ENCODE results near the gene NEUROG1. TPM values are rescaled to one million over a fixed set of nuclear protein-coding genes. Genes with fewer than 3 reads are reported as not detected.

The NEUROG1 gene
- total RNA-seq, 1 experiment from 2014 or later, result not detected

DNA sequence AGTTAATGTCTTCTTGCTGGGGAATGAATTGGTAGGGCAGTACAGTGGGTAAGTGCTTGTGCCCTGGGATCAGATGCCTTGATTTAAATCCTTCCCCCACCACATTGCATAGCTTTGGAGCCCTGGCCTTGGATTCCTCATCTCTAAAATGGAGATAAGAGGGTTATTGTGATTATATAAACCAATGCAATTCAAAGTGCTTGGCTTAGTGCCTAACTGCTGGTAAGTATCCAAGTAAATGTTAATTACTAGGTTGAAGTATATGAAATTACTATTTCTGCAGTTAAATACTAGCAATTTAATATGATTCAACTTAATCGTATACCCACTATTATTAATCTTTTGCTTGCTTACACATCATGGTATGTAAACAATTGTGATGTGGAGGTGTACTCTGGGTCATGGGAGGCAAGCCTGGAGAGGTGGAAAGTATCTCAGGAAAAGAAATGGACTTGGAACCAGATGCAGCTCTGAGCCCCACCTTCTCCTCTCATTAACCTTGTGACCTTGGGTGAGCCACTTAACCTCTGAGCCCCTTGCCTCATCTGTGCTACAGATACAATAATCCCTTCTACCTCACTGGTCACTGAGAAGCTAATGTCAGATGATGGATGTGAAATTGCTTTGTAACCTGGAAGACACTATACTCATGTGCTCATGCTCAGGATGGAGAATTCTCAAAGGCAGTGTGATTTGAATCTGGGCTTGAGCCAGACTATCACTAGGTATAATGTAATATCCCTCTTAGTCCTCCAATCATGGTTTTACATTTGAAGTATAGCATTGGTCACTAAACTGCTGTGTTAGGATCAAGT, 23.8 kb downstream of the NEUROG1 start:
- no peaks in the 10 kb centered on the region for H3K4me1 Mint-ChIP-seq (ENCODE audit: insufficient read depth, unreplicated experiment)
- no peaks in the 10 kb centered on the region for H3K36me3 Mint-ChIP-seq (ENCODE audit: insufficient read depth, unreplicated experiment)
- POLR2A ChIA-PET, result interaction anchor here (0.6 to 1.5 kb wide), 2 partner anchors 9 to 142 kb away, joined by 3 to 4 read pairs; no protein-coding TSS in a partner anchor
- no TSS peak for BruUV-seq (replicated peaks)
- TF ChIP-seq, protein P1, sequence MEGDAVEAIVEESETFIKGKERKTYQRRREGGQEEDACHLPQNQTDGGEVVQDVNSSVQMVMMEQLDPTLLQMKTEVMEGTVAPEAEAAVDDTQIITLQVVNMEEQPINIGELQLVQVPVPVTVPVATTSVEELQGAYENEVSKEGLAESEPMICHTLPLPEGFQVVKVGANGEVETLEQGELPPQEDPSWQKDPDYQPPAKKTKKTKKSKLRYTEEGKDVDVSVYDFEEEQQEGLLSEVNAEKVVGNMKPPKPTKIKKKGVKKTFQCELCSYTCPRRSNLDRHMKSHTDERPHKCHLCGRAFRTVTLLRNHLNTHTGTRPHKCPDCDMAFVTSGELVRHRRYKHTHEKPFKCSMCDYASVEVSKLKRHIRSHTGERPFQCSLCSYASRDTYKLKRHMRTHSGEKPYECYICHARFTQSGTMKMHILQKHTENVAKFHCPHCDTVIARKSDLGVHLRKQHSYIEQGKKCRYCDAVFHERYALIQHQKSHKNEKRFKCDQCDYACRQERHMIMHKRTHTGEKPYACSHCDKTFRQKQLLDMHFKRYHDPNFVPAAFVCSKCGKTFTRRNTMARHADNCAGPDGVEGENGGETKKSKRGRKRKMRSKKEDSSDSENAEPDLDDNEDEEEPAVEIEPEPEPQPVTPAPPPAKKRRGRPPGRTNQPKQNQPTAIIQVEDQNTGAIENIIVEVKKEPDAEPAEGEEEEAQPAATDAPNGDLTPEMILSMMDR (IDR thresholded peaks at IDR 0.05; ENCODE audit: unreplicated experiment), result no peak
- no peak overlapping the region for H3K27ac Mint-ChIP-seq (ENCODE audit: low read depth, unreplicated experiment)
- peaks cover 7% of the 10 kb centered on the region for H3K9me3 Mint-ChIP-seq (ENCODE audit: unreplicated experiment)
- CTCF ChIA-PET, result interaction anchor here (0.6 to 5.8 kb wide), 5 partner anchors 40 to 86 kb away, joined by 4 to 37 read pairs (median 5); no protein-coding TSS in a partner anchor
- intact Hi-C loops (cut with micrococcal nuclease), result no loop called here
- no peak overlapping the region for H3K4me3 Mint-ChIP-seq (ENCODE audit: unreplicated experiment)
- no peak for DNase-seq (ENCODE audit: unreplicated experiment)
- no peaks in the 10 kb centered on the region for H3K27me3 Mint-ChIP-seq (ENCODE audit: insufficient read depth, unreplicated experiment)

DNA sequence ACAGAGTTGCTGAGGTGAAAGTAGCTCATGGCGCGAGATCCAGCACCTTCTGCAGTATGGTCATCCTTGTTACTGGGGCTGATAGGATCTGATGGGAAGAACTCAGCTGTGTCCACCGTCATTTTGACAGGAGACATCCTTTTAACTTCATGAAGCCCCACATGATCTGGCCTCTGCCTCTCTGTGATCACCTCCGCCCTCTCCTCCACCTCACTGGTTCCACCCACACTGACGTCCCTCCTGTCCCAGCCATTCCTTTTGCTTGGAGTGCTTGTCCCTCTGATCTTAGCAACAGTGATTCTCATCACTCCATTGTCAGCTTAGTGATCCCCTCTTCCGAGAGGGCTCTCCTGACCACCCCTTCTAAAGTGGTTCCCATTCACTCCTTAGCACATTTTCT, 25.8 kb downstream of the NEUROG1 start:
- Mint-ChIP-seq H3K9me3 (ENCODE audit: unreplicated experiment) (peaks cover 1% of the 10 kb centered on the region), H3K4me1 (ENCODE audit: insufficient read depth, unreplicated experiment) (peaks cover 9% of the 10 kb centered on the region), H3K4me3 (ENCODE audit: unreplicated experiment) (no peak overlapping the region), H3K27me3 (ENCODE audit: insufficient read depth, unreplicated experiment) (no peaks in the 10 kb centered on the region), H3K36me3 (ENCODE audit: insufficient read depth, unreplicated experiment) (no peaks in the 10 kb centered on the region), H3K27ac (ENCODE audit: low read depth, unreplicated experiment) (no peak overlapping the region)
- ChIA-PET CTCF (interaction anchor here (0.5 to 6.0 kb wide), 14 partner anchors 8 to 381 kb away, joined by 3 to 54 read pairs (median 3); no protein-coding TSS in a partner anchor), POLR2A (interaction anchor here (1.1 kb wide), 3 partner anchors 9 to 31 kb away, joined by 3 read pairs; no protein-coding TSS in a partner anchor)
- no peak for DNase-seq (ENCODE audit: unreplicated experiment)
- no TSS peak for BruUV-seq (replicated peaks)
- intact Hi-C loops (cut with micrococcal nuclease), result no loop called here
- TF ChIP-seq, protein P1 (IDR thresholded peaks at IDR 0.05; ENCODE audit: unreplicated experiment), result no peak

DNA sequence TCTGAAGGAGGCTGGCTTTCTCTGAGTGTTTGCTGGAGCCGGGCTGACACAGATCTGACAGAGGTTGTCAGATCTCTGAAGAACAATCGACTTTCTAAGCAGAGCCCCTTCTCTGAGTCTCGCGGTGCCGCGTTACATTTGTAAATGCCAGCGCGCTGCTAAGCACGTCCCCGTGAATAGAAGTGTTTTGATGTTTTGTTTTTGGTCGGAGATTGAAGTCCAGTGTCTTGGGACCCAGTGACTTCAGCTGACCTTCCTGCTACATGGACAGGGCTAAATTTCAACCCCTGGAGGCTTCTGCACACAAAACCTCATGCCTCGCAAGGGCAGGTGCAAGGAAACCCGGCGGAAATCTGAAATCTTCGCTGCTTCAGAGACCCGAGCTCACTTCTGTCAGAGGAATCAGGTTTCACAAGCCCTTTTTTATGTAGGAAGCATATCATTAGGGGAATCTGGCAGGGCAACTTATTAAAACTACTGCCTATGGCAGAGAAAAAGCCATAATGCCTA, 27.2 kb downstream of the NEUROG1 start:
- Mint-ChIP-seq H3K27me3 (ENCODE audit: insufficient read depth, unreplicated experiment) (no peaks in the 10 kb centered on the region), H3K9me3 (ENCODE audit: unreplicated experiment) (no peaks in the 10 kb centered on the region), H3K4me3 (ENCODE audit: unreplicated experiment) (no peak overlapping the region), H3K4me1 (ENCODE audit: insufficient read depth, unreplicated experiment) (peaks cover 9% of the 10 kb centered on the region), H3K27ac (ENCODE audit: low read depth, unreplicated experiment) (no peak overlapping the region), H3K36me3 (ENCODE audit: insufficient read depth, unreplicated experiment) (no peaks in the 10 kb centered on the region)
- TF ChIP-seq, protein P1 (IDR thresholded peaks at IDR 0.05; ENCODE audit: unreplicated experiment), result no peak
- intact Hi-C loops (cut with micrococcal nuclease), result no loop called here
- DNase-seq (ENCODE audit: unreplicated experiment), result no peak
- no TSS peak for BruUV-seq (replicated peaks)
- POLR2A ChIA-PET, result interaction anchor here (0.6 to 0.8 kb wide), 2 partner anchors 14 to 433 kb away, joined by 3 read pairs; no protein-coding TSS in a partner anchor
- CTCF ChIA-PET, result interaction anchor here (0.8 to 6.0 kb wide), 5 partner anchors 9 to 58 kb away, joined by 3 to 54 read pairs (median 6); no protein-coding TSS in a partner anchor

DNA sequence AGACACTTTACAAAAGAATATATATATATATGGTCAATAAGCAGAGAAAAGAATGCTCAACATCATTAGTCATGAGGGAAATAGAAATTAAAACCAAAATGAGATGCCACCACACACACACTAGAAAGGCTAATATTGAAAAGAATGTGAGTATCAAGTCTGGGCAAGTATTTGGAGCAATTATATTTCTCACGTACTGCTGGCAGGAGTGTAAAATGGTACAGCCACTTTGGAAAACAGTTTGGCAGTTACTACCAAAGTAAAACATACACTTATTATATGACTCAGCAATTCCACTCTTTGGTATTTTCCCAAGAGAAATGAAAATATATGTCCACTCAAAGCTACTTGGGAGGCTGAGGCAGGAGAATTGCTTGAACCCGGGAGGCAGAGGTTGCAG, 29.8 kb downstream of the NEUROG1 start:
- no TSS peak for BruUV-seq (replicated peaks)
- H3K27me3 Mint-ChIP-seq (ENCODE audit: insufficient read depth, unreplicated experiment), result no peaks in the 10 kb centered on the region

More for the DNA sequence above, 29.8 kb downstream of the NEUROG1 start:
- Mint-ChIP-seq H3K4me3 (ENCODE audit: unreplicated experiment) (no peak overlapping the region), H3K36me3 (ENCODE audit: insufficient read depth, unreplicated experiment) (no peaks in the 10 kb centered on the region), H3K4me1 (ENCODE audit: insufficient read depth, unreplicated experiment) (peaks cover 9% of the 10 kb centered on the region), H3K27ac (ENCODE audit: low read depth, unreplicated experiment) (peak overlapping the region; percentile 69), H3K9me3 (ENCODE audit: unreplicated experiment) (no peaks in the 10 kb centered on the region)
- ChIA-PET CTCF (interaction anchor here (6.0 kb wide), 1 partner anchor 46 kb away, joined by 54 read pairs; no protein-coding TSS in a partner anchor), POLR2A (interaction anchor here (0.6 to 3.0 kb wide), 6 partner anchors 12 to 99 kb away, joined by 3 to 13 read pairs (median 4); no protein-coding TSS in a partner anchor)
- intact Hi-C loops (cut with micrococcal nuclease), result loop anchor here (1.0 kb wide), 1 partner anchor 13 kb away; no protein-coding TSS in a partner anchor
- peak; percentile 79 for DNase-seq (ENCODE audit: unreplicated experiment)
- TF ChIP-seq, protein P1 (IDR thresholded peaks at IDR 0.05; ENCODE audit: unreplicated experiment), result no peak

Measured in MCF 10A (cell line).